Activated naive CD4-positive, alpha-beta T cell (primary cell): ENCODE data around the gene MLIP.

ENCODE experiments used
- DNase-seq, 4 experiments: peaks; one replicate each; lab custom pipeline; 2025; lab: John Stamatoyannopoulos, UW

MLIP gene

DNA sequence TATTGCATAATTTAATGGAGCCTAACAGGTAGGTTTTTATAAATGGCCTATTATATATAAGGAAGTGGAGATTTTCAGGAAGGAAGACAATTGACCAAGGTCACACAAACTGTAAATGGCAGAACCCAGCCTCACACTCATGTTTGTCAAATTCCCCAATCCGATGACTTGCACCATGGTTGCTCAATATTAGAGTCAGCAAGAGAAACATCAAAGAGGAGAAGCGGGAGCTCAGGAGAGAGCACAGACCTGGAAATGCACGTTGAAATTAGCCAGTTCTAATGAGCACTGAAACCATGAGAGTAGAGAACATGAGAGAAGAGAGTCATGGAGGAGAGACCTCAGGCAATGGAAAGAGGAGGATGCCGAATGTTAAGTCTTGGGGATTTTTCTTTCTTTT is 13.5 kb upstream of the MLIP start:
- no peak for DNase-seq

GRCh38 chr6:54098450-54099044 is 12.7 kb upstream of the MLIP start:
- no peak for DNase-seq

GRCh38 chr6:54099225-54099624 is 12.0 kb upstream of the MLIP start:
- DNase-seq: no peak

DNA sequence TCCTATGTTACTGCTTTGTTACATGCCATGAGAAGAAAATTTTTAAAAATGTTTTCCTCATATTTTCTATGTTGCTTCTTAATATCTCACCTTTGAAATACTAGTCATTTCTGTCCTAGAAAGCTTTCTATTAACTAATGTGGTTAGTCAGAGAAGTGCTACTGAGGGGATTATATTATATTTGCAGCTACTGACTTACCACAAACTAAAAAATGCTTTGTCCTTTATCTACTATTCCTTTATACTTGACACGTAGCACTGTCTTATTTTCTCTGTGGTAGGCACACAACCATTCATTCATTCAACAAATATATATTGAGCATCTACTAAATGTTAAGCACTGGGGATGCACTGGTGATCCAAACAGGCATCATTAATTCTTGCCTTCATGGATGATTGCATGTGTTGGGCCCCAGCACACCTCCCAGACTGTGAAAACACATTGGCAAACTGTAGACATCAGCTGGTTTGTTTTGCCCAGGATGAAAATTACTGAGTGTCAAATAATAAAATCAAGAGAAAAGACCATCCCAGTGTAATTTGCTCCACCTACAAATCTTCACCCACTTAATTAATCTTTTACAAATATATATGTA is 10.7 kb upstream of the MLIP start:
- no peak for DNase-seq

DNA sequence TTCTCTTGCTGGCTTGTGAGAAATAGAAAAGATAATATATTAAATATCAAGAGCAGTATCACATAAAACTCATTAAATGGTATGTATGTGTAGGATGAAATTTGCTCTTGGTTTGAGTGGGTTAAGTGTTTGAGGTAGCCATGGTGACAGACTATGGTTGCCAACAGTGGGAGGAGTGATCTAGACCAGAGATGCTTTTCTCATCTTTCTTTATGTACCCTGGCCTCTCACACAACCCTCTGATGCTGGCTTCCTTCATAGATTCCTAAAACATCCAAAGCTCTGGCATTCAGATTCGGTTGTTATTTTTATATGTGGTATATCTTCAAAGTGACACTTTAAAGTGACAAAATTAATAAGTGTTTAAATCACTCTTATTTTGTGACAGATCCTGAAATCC is 9.0 kb upstream of the MLIP start:
- no peak for DNase-seq

DNA sequence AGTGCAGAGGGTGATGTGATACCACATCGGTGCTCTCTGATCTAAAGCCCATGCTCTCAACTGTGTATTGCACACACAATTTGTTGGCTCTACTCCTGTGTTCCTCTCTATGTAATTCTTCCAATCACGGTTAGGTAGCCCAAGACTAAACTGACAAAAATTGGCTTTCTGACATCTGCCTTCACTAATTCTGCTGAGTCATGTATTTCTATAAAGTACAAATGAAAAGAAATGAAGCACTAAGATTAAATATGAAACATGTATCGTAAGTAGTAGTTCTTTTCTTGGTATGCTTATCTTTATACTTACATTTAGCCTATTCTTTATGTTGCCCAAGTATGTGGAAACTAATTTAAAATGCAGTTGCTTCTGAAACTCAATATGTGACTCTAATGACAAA is 7.7 kb upstream of the MLIP start:
- no peak for DNase-seq

- DNase-seq: no peak
Observed at GRCh38 chr6:54106727-54107126, 4.5 kb upstream of the MLIP start.

DNA sequence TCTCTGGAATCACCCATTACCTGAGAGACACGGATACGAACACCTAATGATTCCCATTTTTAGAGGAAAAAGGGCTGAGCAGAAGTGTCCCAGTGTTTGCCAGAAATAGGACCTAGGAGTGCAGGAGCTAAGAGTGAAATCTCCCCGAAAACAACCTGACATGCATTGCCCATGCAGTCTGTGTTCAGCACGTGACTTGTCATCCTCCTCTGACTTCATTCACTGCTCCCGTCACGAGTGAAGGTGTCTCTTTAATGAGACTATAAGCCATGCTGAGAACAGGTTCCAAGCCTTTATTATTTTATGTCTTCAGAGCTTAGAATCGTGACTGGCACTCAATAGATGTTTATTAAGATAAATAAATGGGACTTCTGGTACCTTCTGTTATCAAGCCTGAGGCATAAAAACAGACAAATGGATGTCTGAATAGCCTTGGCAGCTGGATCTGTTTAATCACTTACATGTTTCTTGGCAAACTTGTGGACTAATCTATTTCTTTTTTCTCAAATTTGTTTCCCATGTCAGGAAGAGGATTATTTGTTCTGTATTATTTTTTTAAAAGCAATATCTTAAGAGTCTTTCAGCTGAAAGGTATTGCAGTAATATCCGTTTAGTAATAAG is 3.7 kb upstream of the MLIP start:
- DNase-seq: no peak

- DNase-seq: no peak
Observed at GRCh38 chr6:54108271-54108670, 3.0 kb upstream of the MLIP start.

DNA sequence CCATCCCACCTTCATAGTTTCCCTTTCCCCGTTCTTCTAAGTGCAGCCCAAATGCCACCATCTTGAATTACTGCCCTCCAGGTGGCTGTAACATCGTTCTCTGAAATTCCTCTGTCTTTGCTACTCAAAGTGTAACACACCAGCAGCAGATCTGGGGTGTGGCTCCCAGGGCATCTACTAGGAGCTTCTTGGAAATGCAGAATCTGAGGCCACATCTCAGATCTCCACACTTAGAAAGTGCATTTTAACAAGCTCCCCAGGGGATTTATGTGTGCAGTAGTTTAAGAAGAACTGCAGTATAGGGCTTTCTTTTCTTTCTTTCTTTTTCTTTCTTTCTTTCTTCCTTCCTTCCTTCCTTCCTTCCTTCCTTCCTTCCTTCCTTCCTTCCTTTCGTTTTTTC is 1.7 kb upstream of the MLIP start:
- no peak for DNase-seq

GRCh38 chr6:54112151-54112650 is 958 bp downstream of the MLIP start:
- DNase-seq: no peak

- DNase-seq: no peak
Observed at GRCh38 chr6:54114991-54115390, 3.7 kb downstream of the MLIP start.

DNA sequence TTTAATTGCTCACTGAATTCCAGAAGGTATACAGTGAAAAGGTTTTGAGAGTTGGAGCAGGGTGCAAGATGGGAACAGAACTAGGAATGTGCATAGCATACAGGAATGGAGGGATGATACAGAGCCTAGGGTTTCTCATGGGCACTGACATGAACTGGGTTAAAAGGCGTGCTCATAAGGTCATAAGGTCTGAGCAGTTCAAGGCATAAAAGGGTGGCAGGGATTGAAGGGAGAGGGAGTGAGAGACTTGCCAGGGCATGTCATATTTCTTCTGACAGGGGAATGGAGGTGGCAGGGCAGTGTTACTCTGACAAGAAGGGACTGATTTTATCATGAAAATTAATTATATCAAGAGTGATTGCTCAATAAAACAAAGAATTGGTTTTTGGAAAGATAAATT is 4.7 kb downstream of the MLIP start:
- DNase-seq: no peak

DNA sequence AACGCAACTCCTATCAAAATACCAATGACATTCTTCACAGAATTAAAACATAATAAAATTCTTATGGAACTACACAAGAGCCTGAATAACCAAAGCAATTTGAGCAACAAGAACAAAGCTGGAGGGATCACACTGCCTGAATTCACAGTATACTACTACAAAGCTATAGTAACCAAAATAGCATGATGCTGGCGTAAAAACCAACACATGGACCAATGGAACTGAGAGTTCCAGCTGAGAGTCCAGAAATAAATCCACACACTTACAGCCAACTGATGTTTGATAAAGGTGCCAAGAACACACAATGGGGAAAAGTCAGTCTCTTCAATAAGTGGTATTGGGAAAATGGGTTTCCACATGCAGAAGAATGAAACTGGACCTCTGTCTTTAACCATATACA is 6.9 kb downstream of the MLIP start:
- DNase-seq: no peak

DNA sequence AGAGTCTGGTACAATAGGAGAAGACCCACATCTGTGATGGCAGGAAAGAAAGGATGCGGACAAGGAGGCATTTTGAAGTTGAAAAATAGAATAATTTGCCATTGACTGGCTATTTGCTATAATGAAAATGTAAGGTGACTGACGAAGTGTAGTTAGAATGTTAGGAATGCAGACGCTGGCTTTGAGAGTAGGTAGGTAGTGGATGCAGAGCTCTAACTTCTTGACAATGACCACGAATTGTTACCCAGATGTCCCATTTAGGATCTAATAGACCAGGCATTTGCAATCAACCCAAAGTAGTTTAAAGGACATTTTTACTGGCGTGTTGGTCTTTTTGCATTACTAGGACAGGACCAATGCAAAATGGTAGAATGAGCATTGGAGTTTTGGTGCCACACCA is 14.2 kb downstream of the MLIP start:
- DNase-seq: no peak

- DNase-seq: no peak
Observed at GRCh38 chr6:54130179-54130578, 18.9 kb downstream of the MLIP start.

- no peak for DNase-seq
Observed at GRCh38 chr6:54132587-54132986, 21.3 kb downstream of the MLIP start.

- DNase-seq: no peak
Observed at GRCh38 chr6:54133186-54133585, 21.9 kb downstream of the MLIP start.

- DNase-seq: no peak
Observed at GRCh38 chr6:54134935-54135334, 23.7 kb downstream of the MLIP start.

- DNase-seq: no peak
Observed at GRCh38 chr6:54135665-54136369, 24.6 kb downstream of the MLIP start.

DNA sequence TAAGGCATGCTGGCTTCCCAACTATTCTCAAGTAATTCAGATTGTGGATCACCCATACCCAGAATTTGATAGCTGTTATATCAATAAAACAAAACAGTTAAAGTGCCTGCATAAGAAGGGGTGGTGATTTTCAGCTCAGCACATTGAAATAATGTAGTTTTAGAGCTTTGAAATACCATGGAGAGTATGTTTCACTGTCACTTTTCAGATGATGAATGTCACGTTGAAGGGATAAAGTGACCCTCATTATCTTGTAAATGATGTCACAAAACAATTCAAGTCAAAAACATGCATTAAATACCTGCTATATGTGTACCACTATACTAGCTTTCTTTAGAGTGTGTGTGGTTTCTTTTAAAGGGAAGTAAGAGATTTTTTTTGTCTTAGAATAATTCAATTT is 27.6 kb downstream of the MLIP start:
- no peak for DNase-seq

DNA sequence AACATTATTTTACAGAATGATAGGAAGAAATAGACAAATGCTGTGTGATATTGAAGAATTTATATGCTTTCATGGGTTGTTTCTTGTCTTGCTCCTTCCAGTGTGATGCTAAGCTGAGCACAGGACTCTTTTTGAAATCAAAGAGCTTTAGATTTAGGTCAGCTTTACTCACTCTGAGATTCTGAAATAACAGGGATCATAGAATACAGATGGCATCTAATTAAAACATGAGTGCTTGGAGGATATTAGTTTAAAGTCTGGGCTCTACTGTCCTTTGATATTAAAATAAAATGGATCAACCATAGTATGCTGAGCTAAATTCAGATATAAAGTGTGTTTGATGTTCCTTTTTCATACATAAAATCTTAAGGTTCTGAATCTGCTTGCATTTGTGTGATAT is 29.6 kb downstream of the MLIP start:
- DNase-seq: no peak

- DNase-seq: no peak
Observed at GRCh38 chr6:54142889-54143519, 31.8 kb downstream of the MLIP start.
